IMR-90 (cell line): Measurements from ENCODE around the gene WAC. TPM values are rescaled to one million over a fixed set of nuclear protein-coding genes. Genes with fewer than 3 reads are reported as not detected.

Source experiments
- ATAC-seq: fragments of 200-7000 bp; cut with Tn5 transposase; 2 replicates; pipeline ENCODE4 v1.9.1; 2020; ENCODE audit warnings: low read depth, mild to moderate bottlenecking, moderate library complexity
- BruUV-seq: library from RNA; stranded (reverse); fragments of 400-500 nt; replicated peaks from 2 replicates; lab custom pipeline; 2021; lab: Mats Ljungman, UMichigan
- CTCF ChIA-PET: fragments of 300-600 bp; formaldehyde crosslinking; extraction: SDS; loops from one replicate; lab custom pipeline; 2021; ENCODE audit warnings: antibody characterized with exemption; lab: Yijun Ruan, JAX
- POLR2A ChIA-PET: fragments of 300-600 bp; sonication (Branson Sonifier 250); formaldehyde crosslinking; loops from one replicate; lab custom pipeline; 2022; ENCODE audit warnings: antibody characterized with exemption; ENCODE audit not compliant: unreplicated experiment; lab: Charles Lee
- DNase-seq: peaks from one replicate; pipeline ENCODE4 v3.0.0; 2013
- H2AFZ ChIP-seq: replicated peaks from 2 replicates; pipeline ENCODE3; 2013; ENCODE audit warnings: low read length, mild to moderate bottlenecking; ENCODE audit not compliant: poor library complexity
- H2AK5ac ChIP-seq: 2 replicates; pipeline ENCODE4 v1.6.1; 2013; ENCODE audit warnings: low read depth, low read length, inconsistent platforms
- H2AK9ac ChIP-seq: replicated peaks from 2 replicates; pipeline ENCODE3; 2013; ENCODE audit warnings: mild to moderate bottlenecking, low read depth, low read length, moderate library complexity; ENCODE audit not compliant: poor library complexity
- H2BK120ac ChIP-seq: 2 replicates; pipeline ENCODE4 v1.6.1; 2013; ENCODE audit warnings: low read depth, low read length, inconsistent platforms
- H2BK15ac ChIP-seq: 3 replicates; pipeline ENCODE4 v1.6.1; 2013; ENCODE audit warnings: low read depth, low read length, inconsistent platforms
- H2BK20ac ChIP-seq: 2 replicates; pipeline ENCODE4 v1.6.1; 2013; ENCODE audit warnings: low read depth, mild to moderate bottlenecking, inconsistent platforms, low read length, moderate library complexity
- H2BK5ac ChIP-seq: 2 replicates; pipeline ENCODE4 v1.6.1; 2013; ENCODE audit warnings: mild to moderate bottlenecking, low read depth, low read length, inconsistent platforms; ENCODE audit not compliant: poor library complexity, severe bottlenecking
- H3K14ac ChIP-seq: replicated peaks from 2 replicates; pipeline ENCODE4 v1.6.1; 2013; ENCODE audit warnings: low read depth, low read length, inconsistent platforms
- H3K18ac ChIP-seq: 2 replicates; pipeline ENCODE4 v1.6.1; 2013; ENCODE audit warnings: low read depth, low read length, control low read depth
- H3K23ac ChIP-seq: 2 replicates; pipeline ENCODE4 v1.6.1; 2013; ENCODE audit warnings: low read depth, low read length, inconsistent platforms
- H3K27ac ChIP-seq: 2 replicates; pipeline ENCODE4 v1.5.1; 2013; ENCODE audit warnings: mild to moderate bottlenecking, control low read depth, low read length; ENCODE audit not compliant: insufficient read depth
- H3K27me3 ChIP-seq: 2 replicates; pipeline ENCODE4 v1.6.1; 2013; ENCODE audit warnings: low read length; ENCODE audit not compliant: control insufficient read depth, insufficient read depth
- H3K36me3 ChIP-seq: 2 replicates; pipeline ENCODE4 v1.6.1; 2013; ENCODE audit warnings: low read length, mixed read lengths; ENCODE audit not compliant: control insufficient read depth, insufficient read depth
- H3K4ac ChIP-seq: 2 replicates; pipeline ENCODE4 v1.6.1; 2013; ENCODE audit warnings: low read depth, low read length, inconsistent platforms
- H3K4me1 ChIP-seq: 2 replicates; pipeline ENCODE4 v1.6.1; 2013; ENCODE audit warnings: low read length, mixed read lengths; ENCODE audit not compliant: control insufficient read depth, insufficient read depth
- H3K4me2 ChIP-seq: 2 replicates; pipeline ENCODE4 v1.6.1; 2013; ENCODE audit warnings: low read depth, mild to moderate bottlenecking, control low read depth, low read length, moderate library complexity
- H3K4me3 ChIP-seq: 2 replicates; pipeline ENCODE4 v1.5.1; 2013; ENCODE audit warnings: low read depth, mild to moderate bottlenecking, control low read depth, low read length, moderate library complexity; ENCODE audit not compliant: insufficient read depth
- H3K56ac ChIP-seq: 2 replicates; pipeline ENCODE4 v1.6.1; 2013; ENCODE audit warnings: low read length, inconsistent platforms; ENCODE audit not compliant: insufficient read depth; ENCODE audit errors: extremely low read depth
- H3K79me1 ChIP-seq, 2 experiments: 2 replicates each; pipeline ENCODE4 v1.6.1; 2013; ENCODE audit warnings: low read length in 2 of 2, inconsistent platforms in 1 of 2, low read depth in 1 of 2
- H3K9ac ChIP-seq: 2 replicates; pipeline ENCODE4 v1.6.1; 2013; ENCODE audit warnings: low read depth, low read length, control low read depth
- H3K9me1 ChIP-seq: 2 replicates; pipeline ENCODE4 v1.6.1; 2013; ENCODE audit warnings: low read length, inconsistent platforms; ENCODE audit not compliant: insufficient read depth
- H3K9me3 ChIP-seq: 2 replicates; pipeline ENCODE4 v1.6.1; 2013; ENCODE audit warnings: low read length; ENCODE audit not compliant: control insufficient read depth, insufficient read depth
- H4K20me1 ChIP-seq: 2 replicates; pipeline ENCODE4 v1.6.1; 2013; ENCODE audit warnings: low read length, inconsistent platforms; ENCODE audit not compliant: insufficient read depth
- H4K5ac ChIP-seq: 2 replicates; pipeline ENCODE4 v1.6.1; 2013; ENCODE audit warnings: mild to moderate bottlenecking, low read depth, low read length, control low read depth
- H4K8ac ChIP-seq, 2 experiments: 2 replicates each; pipeline ENCODE4 v1.6.1; 2013; ENCODE audit warnings: low read depth in 2 of 2, low read length in 2 of 2, control low read depth in 1 of 2, inconsistent platforms in 1 of 2
- H4K91ac ChIP-seq: 2 replicates; pipeline ENCODE4 v1.6.1; 2013; ENCODE audit warnings: low read depth, low read length, inconsistent platforms; ENCODE audit not compliant: insufficient read depth
- CEBPB ChIP-seq: IDR thresholded peaks from 2 replicates; pipeline ENCODE4 v1.6.1; 2012; ENCODE audit warnings: low read depth, low read length, improper control_type of control experiment
- MXI1 ChIP-seq: IDR thresholded peaks from 2 replicates; pipeline ENCODE4 v1.6.1; 2012; ENCODE audit warnings: low read depth, mild to moderate bottlenecking, low read length, moderate library complexity, borderline replicate concordance
- WGBS, 2 experiments: methylation state at CpG; one replicate each; pipeline versions ENCODE4 v1.1.5 to v1.1.7; 2013; ENCODE audit warnings: missing lambda C conversion rate in 2 of 2; ENCODE audit not compliant: insufficient read length in 1 of 2; ENCODE audit errors: extremely low coverage in 2 of 2; 5-methylcytosine and 5-hydroxymethylcytosine counted together
- dilution Hi-C: fragments of 300-500 bp; cut with HindIII; formaldehyde crosslinking; loops from one replicate; pipeline ENCODE4 v1.14.3; 2018; ENCODE audit warnings: low sequenced_read_pairs; ENCODE audit not compliant: unreplicated experiment
- in situ Hi-C: fragments of 300-500 bp; cut with MboI; formaldehyde crosslinking; loops from 3 replicates; pipeline ENCODE4 v1.14.3; 2019; ENCODE audit warnings: low sequenced_read_pairs, inconsistent platforms, mixed read lengths
- intact Hi-C: fragments of 100-400 bp; cut with micrococcal nuclease; formaldehyde crosslinking; loops from 2 replicates; pipeline ENCODE4 v1.10.0; 2022
- microRNA-seq, 2 experiments: library from miRNA; stranded (forward) in 1 of 2; unstranded in 1 of 2; fragments of 10-50 nt in 1 of 2; fragments of <30 nt in 1 of 2; gene quantifications in 1 of 2; microRNA quantifications in 1 of 2; one replicate each; pipeline versions ENCODE3 to v1.1.0; 2013 to 2020; ENCODE audit not compliant: insufficient read depth in 1 of 2, insufficient read length in 1 of 2, unreplicated experiment in 1 of 2
- polyA plus RNA-seq, 3 experiments: library from polyadenylated mRNA; depleted of rRNA; stranded (reverse); fragments of >200 nt; gene quantifications; 2 replicates each; pipeline ENCODE4 v1.2.3, GENCODE V29; 2012; ENCODE audit warnings: low replicate concordance in 1 of 3
- small RNA-seq, 5 experiments: library from RNA; depleted of rRNA; stranded (forward); fragments of <200 nt; gene quantifications; one replicate each; pipeline ENCODE3, GENCODE V24; 2012
- total RNA-seq: library from RNA; depleted of rRNA; stranded (reverse); fragments of >200 nt; gene quantifications from 2 replicates; pipeline ENCODE4 v1.2.3, GENCODE V29; 2012; rRNA removed

The WAC gene
- total and polyA plus RNA-seq, 2 of the 4 experiments (the other 2 are of a cell fraction) = 39.6 to 52.2 TPM

DNA sequence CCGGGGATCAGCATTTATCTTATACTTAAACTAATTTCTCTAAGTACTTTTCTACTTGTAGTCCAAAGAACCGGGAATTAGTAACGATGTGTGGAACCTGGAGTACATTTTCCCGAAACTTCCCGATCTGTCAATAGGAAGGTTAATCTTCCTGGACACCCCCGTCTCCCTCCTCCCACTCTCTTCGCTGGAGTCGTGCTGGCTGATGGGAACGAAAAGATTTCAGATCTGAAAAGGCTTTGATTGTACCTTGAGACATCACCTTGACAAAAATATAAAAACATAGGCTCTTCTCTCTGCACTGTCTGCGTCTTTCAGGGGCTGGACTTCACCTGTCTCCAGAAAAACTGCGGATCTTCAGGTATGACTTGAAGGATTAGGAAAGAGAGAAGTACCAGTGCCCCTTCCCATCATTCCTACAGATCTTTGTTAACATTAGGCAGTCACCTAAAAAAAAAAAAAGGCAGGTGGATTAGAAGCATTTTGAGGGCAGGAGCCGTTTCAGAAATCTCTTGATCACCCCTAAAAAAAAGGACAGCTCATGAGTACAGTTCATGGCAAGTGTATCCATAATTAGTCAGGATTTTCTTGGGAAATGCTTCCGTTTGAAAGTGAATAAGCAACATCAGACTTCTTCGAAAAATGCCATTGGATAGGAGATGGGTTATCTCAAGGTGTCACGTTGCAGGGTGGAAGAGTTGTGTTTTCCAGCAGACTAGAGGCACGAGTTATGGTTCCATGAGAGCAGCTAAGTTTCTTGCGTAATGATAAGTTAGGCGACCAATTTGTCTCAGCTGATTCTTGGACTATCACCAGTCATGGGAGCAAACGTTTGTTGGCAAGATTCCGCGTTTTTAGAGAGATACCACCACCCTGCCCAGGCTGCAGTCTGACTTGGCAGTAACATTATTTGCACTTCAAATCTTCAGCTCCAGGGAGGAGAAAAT lies 136.6 kb downstream of the WAC start:
- H3K56ac ChIP-seq = no peak overlapping the region
- H2AK5ac ChIP-seq = no peak overlapping the region
- ChIA-PET CTCF (interaction anchor here (0.7 kb wide), 1 partner anchor 167 kb away, joined by 4 read pairs; no protein-coding TSS in a partner anchor), POLR2A (no interaction called here)
- no peak overlapping the region for H2BK120ac ChIP-seq
- H4K8ac ChIP-seq = no peak overlapping the region
- in situ Hi-C loops = loop anchor here (5.0 to 10.0 kb wide), 2 partner anchors 315 to 633 kb away; no protein-coding TSS in a partner anchor
- no peaks in the 10 kb centered on the region for H4K20me1 ChIP-seq
- no peak overlapping the region for H3K9ac ChIP-seq
- H2AK9ac ChIP-seq = no peak overlapping the region
- H2AFZ ChIP-seq = peak overlapping the region; percentile 84
- H3K18ac ChIP-seq = no peak overlapping the region
- peak overlapping the region; percentile 81; the same call in 1 of the 2 replicates for H3K23ac ChIP-seq
- BruUV-seq = no TSS peak
- H3K9me1 ChIP-seq = no peaks in the 10 kb centered on the region
- intact Hi-C loops = no loop called here
- TF ChIP-seq MXI1 = no peak
- TF ChIP-seq CEBPB = peak; percentile 68
- no peak overlapping the region for H3K14ac ChIP-seq
- no peak overlapping the region; the same call in 1 of the 2 replicates for H3K4ac ChIP-seq
- ATAC-seq (no peak), DNase-seq (no peak)
- H3K36me3 ChIP-seq = no peaks in the 10 kb centered on the region
- peaks cover 64% of the 10 kb centered on the region for H3K27me3 ChIP-seq
- no peak overlapping the region for H4K91ac ChIP-seq
- no peak overlapping the region for H3K27ac ChIP-seq
- no peak overlapping the region for H2BK20ac ChIP-seq
- H2BK5ac ChIP-seq = no peak overlapping the region
- 52% methylated on average over 4 of the region's 21 CpGs; no CpG with 5 or more reads in 1 of the 2 experiments for WGBS, 2 experiments
- H4K5ac ChIP-seq = no peak overlapping the region
- peak overlapping the region; percentile 90 for H3K4me2 ChIP-seq
- dilution Hi-C loops = no loop called here
- H3K4me3 ChIP-seq = peak overlapping the region; percentile 46
- H3K4me1 ChIP-seq = no peaks in the 10 kb centered on the region
- H3K9me3 ChIP-seq = no peaks in the 10 kb centered on the region
- H3K79me1 ChIP-seq = no peaks in the 10 kb centered on the region
- H2BK15ac ChIP-seq = no peak overlapping the region

Small RNAs within 50 kb of the gene (microRNA-seq; reads per million reads assigned to microRNA genes)
- gene RNU4ATAC6P (ENCODE audit: insufficient read depth, insufficient read length) (not detected), gene RNU6-1067P (ENCODE audit: insufficient read depth, insufficient read length) (not detected)

Small RNAs within 50 kb of the gene (small RNA-seq; reads per million reads assigned to genes)
- gene RNU4ATAC6P (0 to 0.60 (median 0) reads per million in 5 experiments), gene RNU6-1067P (0 to 23.5 (median 0.08) reads per million in 5 experiments)

Other genes with a start within 250 kb of the WAC start
- gene MPP7, start 230.1 kb upstream of the WAC start, total RNA-seq = 1.4 TPM in 2 replicates
- gene MPP7, start 230.1 kb upstream of the WAC start, polyA plus RNA-seq (2012; rRNA removed) = 0.39 and 0.44 TPM in 2 replicates
- 19.4 and 20.8 TPM in 2 replicates for gene BAMBI, start 144.4 kb downstream of the WAC start, total RNA-seq
- 13.4 and 14.4 TPM in 2 replicates for gene BAMBI, start 144.4 kb downstream of the WAC start, polyA plus RNA-seq (2012; rRNA removed)